HG02973 (cell line): Measurements from ENCODE around the gene KCNK4.
"Not testable (repeated sequence)": the region's sequence is repeated elsewhere in the genome, so short reads cannot be mapped to it uniquely, and the experiment has no call there.

Source experiments
- ATAC-seq: cut with Tn5 transposase; IDR thresholded peaks from one replicate; pipeline ENCODE4 v1.9.1; 2021; ENCODE audit warnings: moderate library complexity; ENCODE audit not compliant: unreplicated experiment

The KCNK4 gene

DNA sequence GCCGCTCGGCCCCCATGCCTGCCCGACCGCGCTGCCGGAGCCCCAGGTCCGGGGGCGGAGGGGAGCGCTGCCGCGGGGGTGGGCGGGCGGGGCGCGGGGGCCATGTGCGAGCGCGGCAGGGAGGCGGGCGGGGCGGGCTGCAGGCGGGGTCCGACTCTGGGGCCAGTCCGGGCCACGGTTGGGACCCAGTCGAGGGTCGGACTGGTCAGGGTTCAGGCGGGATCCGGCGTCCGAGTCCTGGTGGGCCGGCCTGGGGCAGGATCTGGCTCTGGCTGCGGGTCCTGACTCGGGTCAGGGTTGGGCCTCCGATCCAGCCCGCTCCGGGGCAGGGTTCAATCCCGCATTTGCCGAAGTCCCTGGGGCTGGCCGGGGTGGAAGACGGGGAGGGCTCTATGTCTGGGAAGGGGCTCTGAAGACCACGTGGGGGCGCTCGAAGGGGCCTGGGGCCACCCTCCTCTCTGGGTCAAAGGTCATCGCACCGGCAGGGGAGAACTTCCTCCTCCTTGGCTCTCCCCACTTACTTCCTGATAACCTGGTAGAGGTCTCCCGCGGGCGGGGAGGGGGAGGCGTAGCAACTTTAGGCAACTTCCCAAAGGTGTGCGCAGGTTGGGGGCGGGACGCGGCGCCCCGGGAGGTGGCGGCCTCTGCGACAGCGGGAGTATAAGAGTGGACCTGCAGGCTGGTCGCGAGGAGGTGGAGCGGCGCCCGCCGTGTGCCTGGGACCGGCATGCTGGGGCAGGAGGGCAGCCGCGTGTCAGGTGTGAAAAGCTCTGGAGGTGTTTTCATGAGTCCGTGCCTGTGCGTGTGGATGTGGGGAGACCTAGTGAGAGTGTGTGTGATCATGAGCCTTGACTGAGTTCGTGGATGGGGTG, 14.8 kb downstream of the KCNK4 start:
- peak; percentile 16 for ATAC-seq

DNA sequence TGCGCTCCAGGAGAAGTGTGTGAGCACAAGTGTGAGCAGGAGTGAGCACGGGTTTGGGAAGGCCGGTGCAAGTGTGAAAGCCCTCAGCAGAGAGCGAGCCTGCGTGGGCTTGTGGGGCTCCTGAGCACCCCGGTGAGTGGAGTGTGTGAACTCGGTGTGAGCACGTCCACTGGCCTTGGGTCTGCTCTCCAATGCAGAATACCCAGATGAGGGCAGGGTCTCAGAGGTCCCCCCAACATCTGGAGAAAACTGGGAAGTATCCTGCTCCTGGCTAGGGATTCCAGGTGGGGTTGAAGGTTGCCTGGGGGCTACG, 15.4 kb downstream of the KCNK4 start:
- ATAC-seq, result no peak

DNA sequence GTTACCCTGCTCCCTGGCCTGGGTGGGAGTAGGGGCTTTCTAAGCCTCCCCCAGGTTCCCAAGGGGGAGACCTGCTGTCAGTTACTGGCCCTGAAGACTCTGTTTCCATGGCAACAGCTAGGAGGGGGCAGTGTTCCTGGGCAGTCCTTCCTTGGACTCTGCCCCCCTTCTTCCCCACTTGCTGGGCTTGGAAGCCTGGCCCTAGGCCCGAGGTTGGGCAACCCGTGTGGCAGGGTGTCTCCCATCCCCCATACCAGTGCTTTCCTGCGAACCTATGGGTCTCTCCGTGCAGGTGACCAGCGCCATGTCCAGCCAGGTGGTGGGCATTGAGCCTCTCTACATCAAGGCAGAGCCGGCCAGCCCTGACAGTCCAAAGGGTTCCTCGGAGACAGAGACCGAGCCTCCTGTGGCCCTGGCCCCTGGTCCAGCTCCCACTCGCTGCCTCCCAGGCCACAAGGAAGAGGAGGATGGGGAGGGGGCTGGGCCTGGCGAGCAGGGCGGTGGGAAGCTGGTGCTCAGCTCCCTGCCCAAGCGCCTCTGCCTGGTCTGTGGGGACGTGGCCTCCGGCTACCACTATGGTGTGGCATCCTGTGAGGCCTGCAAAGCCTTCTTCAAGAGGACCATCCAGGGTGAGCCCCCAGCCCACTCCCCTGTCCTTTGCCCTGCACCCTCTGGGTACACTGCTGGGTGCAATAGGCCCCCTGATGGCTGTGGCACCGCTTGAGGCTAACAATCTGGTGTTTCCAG, 15.9 kb downstream of the KCNK4 start:
- ATAC-seq, result no peak

DNA sequence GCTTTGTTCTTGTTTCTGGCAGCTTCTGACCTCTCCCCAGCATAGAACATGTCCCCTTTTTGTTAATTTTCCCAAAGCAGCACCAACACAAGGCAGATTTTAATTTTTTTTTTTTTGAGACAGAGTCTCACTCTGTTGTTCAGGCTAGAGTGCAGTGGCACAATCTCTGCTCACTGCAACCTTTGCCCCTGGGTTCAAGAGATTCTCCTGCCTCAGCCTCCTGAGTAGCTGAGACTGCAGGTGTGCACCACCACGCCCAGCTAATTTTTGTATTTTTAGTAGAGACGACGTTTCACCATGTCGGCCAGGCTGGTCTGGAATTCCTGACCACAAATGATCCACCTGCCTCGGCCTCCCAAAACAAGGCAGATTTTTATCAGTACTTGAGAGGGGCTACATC, 16.7 kb downstream of the KCNK4 start:
- ATAC-seq, result not testable (repeated sequence)

DNA sequence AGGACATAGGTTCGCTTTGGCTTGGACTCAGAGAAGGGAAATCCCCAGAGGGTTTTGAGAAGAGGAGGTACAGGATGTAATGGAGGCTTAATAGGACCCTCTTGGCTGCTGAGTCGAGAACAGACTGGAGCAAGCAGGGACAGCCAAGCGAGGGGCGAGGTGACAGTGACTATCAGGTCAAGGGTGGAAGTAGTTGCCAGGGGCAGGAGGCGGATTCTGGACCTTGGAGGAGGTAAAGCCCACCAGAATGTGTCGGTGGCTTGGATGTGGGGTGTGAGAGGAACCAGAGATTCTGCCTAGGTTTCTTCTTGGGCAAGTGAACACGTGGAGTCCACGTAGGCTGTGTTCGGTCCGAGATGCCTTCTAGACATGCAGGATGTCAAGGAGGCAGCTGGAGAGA, 21.8 kb downstream of the KCNK4 start:
- ATAC-seq, result no peak

DNA sequence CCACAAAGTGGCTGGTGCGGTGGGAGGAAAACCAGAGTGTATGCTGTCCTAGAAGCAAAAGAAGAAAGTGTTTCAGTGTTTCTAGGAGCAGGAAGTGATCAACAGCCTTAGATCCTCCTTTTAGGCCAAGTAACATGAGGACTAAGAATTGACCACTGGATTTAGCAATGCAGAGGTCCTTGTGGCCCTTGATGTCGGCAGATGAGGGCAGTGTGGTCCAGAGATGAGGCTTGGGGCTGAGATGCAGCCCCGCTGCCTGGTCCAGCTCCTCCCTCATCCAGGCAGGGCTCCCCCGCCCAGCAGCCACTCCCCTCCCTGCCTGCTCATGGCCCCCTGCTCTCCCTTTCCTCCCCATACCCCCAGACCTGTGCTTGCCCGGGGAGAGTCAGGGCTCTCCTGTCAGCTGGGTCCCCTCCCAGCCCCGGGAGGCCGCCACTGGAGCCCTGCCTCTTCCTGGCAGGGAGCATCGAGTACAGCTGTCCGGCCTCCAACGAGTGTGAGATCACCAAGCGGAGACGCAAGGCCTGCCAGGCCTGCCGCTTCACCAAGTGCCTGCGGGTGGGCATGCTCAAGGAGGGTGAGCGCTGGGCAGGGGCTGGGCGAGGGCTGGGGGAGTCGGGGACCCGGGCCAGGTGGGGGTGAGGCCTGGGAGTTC, 22.5 kb downstream of the KCNK4 start:
- ATAC-seq, result no peak

DNA sequence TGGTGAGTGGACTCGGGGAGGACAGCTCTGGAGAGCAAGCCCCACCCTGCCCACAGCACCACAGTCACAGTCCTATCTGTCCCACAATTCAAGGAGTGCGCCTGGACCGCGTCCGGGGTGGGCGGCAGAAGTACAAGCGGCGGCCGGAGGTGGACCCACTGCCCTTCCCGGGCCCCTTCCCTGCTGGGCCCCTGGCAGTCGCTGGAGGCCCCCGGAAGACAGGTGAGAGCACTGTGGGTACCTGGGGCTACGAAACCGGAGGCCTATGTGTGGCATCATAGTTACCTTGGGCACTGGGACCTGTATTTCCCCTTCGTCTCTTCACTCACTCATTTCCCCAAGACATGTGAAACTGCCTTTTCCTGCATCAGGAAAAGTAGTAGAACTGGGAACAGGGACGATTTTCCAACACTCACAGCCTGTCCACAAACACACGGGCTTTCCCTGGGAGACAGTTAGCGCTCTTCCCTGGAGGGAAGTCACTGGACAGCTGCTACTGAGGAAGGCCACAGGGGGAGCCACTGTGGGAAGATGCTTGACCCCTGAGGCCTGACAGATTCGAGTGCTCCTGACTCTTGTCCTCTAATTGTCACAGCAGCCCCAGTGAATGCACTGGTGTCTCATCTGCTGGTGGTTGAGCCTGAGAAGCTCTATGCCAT, 23.2 kb downstream of the KCNK4 start:
- ATAC-seq, result no peak

DNA sequence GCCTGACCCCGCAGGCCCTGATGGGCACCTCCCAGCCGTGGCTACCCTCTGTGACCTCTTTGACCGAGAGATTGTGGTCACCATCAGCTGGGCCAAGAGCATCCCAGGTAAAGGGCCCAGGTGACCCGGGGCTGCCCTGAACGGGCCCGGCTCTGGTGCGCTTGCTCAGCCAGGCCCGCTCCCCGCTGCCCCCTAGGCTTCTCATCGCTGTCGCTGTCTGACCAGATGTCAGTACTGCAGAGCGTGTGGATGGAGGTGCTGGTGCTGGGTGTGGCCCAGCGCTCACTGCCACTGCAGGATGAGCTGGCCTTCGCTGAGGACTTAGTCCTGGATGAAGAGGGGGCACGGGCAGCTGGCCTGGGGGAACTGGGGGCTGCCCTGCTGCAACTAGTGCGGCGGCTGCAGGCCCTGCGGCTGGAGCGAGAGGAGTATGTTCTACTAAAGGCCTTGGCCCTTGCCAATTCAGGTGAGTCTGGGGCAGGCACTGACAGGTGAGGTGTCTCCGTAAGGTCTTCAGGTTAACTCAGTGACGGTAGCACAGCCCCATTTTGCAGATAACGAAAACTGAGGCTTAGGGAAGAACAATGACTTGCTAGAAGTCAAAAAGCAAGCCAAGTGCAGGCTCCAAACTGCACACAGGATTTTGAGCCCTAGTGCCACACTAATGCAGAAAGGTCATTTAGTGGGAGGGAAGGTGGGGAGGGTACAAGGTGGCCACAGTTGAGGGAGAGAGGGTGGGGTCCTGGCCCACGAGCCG, 23.9 kb downstream of the KCNK4 start:
- no peak for ATAC-seq

DNA sequence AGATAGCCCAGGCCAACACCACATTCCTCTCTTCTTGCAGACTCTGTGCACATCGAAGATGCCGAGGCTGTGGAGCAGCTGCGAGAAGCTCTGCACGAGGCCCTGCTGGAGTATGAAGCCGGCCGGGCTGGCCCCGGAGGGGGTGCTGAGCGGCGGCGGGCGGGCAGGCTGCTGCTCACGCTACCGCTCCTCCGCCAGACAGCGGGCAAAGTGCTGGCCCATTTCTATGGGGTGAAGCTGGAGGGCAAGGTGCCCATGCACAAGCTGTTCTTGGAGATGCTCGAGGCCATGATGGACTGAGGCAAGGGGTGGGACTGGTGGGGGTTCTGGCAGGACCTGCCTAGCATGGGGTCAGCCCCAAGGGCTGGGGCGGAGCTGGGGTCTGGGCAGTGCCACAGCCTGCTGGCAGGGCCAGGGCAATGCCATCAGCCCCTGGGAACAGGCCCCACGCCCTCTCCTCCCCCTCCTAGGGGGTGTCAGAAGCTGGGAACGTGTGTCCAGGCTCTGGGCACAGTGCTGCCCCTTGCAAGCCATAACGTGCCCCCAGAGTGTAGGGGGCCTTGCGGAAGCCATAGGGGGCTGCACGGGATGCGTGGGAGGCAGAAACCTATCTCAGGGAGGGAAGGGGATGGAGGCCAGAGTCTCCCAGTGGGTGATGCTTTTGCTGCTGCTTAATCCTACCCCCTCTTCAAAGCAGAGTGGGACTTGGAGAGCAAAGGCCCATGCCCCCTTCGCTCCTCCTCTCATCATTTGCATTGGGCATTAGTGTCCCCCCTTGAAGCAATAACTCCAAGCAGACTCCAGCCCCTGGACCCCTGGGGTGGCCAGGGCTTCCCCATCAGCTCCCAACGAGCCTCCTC, 24.8 kb downstream of the KCNK4 start:
- ATAC-seq, result not testable (repeated sequence)

DNA sequence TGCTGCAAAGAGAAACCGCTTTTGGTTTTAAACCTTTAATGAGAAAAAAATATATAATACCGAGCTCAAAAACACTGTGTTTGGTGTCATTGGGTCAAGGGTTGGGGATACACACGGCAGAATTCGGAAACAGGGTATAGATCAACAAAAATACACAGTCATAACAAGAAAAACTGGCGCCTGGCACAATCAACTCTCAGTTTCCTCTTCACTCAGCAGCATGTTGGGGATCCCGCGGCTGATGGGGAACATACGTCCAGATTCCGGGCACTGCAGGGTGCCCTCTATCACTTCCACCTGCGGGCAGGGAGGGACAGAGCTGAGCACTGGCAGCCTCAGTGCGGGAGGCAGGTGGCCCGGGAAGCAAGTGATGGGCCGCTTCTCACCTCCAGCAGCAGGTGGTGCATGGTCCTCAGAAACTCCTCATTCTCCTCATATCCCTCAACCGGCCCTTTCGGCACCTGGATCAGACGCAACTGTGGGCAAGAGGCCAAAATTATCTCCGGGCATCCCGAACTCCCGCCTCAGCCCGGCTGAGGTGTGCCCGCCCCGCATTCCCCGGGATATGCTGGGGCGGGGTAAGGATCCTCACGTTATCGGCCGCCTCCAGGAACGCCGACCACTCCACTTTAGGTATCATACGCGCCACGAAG, 25.7 kb downstream of the KCNK4 start:
- peak; percentile 10 for ATAC-seq

DNA sequence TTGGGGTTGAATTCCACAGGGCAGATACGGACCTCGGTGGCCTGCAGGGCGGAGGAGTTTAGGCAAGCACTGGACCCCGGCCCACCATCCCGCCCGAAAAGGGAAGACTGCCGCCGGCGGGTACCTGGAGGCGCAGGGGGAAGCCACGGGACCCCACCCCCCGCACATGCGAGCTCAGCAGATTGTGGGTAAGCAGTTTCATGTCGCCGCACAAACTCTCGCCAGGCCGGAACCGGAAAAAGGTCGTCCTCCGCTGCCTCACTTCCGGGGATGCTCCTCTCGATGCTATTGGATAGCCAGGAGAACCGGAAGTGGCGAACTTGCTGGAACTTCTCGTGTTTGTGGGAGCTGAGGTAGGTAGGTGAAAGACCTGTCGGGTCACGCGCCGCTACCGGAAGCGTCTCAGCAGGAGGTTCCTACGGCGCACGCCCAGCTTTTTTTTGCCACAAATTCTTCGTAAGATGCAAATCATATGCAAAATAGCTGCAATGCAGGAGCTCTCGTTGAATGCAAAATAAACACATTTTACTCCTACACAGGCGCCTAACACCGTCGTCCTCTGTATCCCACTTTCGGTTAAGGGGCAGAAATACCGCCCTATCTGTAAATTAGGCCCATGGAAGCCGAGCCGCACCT, 26.3 kb downstream of the KCNK4 start, which contains the start of gene TRMT112:
Gene TRMT112 (minus strand): TSS at position 235 of the 636 bp plus-strand sequence. CDS start 33 bp downstream, at position 202.
- ATAC-seq, result peak; percentile 50

DNA sequence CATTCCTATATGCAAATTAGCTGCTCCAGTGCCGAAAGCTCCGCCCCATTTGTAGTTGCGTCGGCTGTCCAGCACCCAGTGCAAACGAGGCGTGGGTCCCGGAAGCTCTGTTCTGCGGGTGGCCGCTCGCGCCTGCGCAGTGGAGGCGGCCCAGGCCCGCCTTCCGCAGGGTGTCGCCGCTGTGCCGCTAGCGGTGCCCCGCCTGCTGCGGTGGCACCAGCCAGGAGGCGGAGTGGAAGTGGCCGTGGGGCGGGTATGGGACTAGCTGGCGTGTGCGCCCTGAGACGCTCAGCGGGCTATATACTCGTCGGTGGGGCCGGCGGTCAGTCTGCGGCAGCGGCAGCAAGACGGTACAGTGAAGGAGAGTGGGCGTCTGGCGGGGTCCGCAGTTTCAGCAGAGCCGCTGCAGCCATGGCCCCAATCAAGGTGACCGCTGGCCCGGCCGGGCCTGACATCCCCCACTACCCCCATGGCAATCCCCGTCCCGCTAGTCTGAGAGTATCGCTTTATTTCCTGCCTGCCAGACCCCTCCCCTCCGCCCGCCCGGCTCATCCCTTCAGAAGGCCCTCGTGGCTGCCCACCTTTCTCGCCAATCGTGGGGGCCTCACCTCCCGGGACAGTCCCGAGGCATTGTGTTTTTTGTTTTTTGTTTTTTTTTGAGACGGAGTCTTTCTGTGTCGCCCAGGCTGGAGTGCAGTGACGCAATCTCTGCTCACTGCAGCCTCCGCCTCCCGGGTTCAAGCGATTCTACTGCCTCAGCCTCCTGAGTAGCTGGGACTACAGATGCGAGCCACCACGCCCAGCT, 27.1 kb downstream of the KCNK4 start, which contains the start of gene PRDX5:
Gene PRDX5 (plus strand): TSS at position 161 of the 805 bp plus-strand sequence. CDS start 95 bp downstream, at position 256.
- peak; percentile 59 for ATAC-seq

DNA sequence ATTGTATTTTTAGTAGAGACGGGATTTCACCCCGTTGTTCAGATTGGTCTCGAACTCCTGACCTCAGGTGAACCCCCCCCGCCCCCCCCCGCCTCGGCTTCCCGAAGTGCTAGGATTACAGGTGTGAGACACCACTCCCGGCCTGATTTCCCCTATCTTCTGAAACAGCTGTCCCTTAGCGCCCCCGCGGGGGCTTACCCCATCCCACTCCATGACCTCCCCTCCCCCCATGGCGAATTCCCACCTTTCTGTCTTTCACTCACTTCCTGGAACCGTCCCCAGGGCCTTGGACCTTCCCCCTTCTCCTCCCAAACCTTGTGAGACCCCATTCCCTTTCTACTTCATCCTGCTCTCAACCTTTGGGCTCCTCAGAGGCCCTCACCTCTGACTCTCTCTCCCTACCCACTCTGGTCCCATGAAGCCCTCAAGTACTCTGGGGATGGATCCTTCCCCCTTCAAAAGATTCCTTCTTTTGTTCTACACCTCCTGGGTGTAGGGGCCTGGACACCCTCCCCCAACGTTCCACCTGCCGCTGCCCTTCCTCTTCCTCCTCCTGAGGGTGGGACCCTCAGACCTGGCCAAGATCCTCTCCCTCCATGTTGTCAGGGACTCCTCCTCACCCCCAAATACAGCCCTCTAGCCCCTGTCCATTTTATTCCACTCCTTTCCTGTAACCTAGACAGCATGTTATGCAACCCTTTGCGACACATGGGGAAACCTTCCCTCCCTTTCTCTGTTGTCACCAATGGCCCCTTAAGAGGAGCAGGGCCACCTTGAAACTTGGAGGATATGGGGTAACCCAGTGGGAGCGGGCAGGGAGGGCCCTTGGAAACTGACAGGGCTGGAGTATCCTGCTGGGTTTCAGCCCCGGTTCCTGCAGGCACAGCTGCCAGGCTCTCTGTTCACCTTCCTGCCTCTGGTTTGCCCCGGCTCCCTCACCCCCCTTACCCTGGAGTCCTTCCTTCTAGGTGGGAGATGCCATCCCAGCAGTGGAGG, 28.0 kb downstream of the KCNK4 start:
- ATAC-seq, result no peak

DNA sequence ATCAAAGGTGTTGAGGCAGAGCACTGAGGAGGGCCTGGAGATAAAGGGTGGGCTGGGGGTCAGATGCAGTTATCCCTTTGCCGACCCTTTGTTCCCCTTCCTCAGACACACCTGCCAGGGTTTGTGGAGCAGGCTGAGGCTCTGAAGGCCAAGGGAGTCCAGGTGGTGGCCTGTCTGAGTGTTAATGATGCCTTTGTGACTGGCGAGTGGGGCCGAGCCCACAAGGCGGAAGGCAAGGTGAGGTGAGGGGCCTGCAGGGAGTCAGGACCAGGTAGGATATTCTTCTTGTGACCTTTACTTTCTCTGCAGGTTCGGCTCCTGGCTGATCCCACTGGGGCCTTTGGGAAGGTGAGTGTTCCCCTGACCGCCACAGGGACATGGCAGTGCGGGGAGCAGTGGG, 29.5 kb downstream of the KCNK4 start:
- ATAC-seq, result no peak

DNA sequence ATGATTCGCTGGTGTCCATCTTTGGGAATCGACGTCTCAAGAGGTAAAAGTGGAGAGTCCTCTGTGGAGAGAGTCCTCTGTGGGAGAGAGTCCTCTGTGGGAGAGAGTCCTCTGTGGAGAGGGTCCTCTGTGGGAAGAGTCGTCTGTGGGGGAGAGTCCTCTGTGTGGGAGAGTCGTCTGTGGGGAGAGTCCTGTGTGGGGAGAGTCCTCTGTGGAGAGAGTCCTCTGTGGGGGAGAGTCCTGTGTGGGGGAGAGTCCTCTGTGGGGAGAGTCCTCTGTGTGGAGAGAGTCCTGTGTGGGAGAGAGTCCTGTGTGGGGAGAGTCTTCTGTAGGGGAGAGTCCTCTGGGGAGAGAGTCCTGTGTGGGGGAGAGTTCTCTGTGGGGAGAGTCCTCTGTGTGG, 29.9 kb downstream of the KCNK4 start:
- ATAC-seq, result no peak

DNA sequence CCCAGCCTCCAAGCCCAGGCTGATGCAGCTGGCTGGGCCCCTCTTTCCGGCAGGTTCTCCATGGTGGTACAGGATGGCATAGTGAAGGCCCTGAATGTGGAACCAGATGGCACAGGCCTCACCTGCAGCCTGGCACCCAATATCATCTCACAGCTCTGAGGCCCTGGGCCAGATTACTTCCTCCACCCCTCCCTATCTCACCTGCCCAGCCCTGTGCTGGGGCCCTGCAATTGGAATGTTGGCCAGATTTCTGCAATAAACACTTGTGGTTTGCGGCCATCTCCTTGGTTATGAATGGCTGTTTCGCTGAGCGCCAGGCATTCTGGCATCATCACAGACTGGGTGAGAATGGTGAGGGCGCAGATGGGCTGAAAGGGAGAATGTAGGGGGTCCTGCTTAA, 30.4 kb downstream of the KCNK4 start:
- no peak for ATAC-seq

DNA sequence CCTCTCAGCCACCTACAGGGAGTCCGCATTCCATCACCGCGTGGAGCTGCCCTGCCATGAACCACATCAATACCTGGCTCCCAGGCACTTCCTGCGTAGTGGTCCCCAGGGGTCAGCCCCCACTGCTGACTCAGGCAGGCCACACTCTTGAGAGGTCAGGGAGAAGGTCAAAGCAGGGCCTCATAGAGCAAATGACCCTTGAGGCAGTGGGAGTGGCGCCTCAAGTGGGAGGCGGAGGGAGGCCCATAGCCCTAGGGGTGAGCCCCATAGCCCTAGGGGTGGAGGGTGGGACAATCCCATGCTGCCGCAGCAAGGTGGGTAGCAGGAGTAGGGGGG, 31.8 kb downstream of the KCNK4 start:
- ATAC-seq, result no peak
